ACHN (cell line): ENCODE measurements around the gene PPFIBP1.
"Not testable (repeated sequence)": the region's sequence is repeated elsewhere in the genome, so short reads cannot be mapped to it uniquely, and the experiment has no call there.

ENCODE experiments used
- DNase-seq: peaks from one replicate; pipeline ENCODE4 v3.0.0-alpha.2; 2015
- in situ Hi-C: cut with HindIII; loops from 2 replicates; pipeline ENCODE4 v1.10.0; 2017; ENCODE audit warnings: low sequenced_read_pairs, low pct_ligation_motif_present, low pct_unique_long_range_greater_than_20kb

PPFIBP1 gene

DNA sequence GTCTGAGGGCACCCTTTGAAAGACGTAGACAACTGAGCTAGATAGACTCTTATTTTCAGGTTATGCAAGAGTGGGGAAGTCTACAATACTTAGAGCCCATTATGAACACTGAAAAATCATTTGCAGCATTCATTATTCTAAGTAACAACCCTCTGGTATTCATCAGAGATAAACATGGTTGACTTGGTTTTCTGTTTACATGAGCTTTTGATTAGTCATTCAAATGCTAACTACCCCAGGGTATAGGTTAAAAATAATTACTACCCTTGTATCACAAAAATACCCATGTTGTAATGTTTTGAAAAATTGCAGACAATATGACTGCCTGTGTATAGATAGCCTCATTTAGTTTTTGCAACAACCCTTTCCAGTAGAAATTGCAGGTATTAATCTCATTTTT lies 78.5 kb downstream of the PPFIBP1 start:
- DNase-seq = no peak
- in situ Hi-C loops = no loop called here

DNA sequence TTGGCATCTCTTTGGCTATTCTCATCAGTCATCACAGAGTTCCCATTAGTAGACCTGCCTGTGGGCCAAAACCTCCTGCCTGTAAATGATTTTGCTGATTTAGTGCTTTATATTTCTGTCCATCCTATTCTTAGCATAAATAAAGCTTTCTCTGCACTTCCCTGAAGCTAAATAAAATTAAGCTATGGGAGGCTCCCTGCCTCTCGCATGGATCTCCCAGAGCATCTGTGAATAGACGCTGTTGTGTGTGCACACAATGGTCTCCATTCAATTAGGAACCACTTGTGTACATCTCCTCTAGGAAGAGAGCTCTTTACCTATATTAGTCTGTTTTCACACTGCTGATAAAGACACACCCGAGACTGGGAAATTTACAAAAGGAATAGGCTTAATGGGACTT lies 80.4 kb downstream of the PPFIBP1 start:
- DNase-seq = no peak
- in situ Hi-C loops = no loop called here

DNA sequence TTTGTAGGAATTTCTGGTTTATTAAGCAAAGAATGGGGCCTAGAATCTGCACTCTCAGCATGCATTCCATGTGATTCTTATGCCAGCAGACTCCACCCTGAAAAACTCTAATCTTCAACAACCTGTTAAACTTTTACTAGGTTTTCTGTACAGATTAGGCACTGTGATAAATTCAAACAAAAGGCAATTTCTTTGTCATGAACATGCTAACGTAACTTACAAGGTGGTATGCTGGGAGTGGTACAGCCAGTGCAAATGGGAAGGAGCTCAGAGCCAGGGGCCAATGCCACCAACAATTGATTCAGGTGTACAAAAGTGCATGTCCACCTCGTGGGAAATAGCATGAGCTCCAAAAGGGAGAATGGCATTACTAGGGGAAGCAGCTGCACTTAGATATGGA lies 83.0 kb downstream of the PPFIBP1 start:
- DNase-seq = no peak
- in situ Hi-C loops = no loop called here

DNA sequence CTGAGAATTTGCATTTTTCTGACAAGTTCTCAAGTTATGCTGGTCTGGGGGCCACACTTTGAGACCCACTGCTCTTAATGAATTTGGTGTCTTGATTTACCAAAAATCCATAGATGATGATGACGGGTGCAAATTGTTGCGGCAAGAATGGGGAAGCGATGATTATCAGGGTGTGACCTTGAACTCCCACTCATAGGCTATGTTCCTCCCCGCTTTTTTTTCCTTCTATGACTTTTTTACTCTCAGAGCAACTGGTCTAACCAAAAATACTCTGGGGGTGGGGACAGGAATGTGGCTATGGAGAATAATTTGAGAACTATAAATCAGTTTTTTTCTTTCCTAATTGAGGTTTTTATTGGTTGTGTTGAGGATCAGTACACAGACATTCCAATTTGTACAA lies 83.6 kb downstream of the PPFIBP1 start:
- in situ Hi-C loops = no loop called here

DNA sequence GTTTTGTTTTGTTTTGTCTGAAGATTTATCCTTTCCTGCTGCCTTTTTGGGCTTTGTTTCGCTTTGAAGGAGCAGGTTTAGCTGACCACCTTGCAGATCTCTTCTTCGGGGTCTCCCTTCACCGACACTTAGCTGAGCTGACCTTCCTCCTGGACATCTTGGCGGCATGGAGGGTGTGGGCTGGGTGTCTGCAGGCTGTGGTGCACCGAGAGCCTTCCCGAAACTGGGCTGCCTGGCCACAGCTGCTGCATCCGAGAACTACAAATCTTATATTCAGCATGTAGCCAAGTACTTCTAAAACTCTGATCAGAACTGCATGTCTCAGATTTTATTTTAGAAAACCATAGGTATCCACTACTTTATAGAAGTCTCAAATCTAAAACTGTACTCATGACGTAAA lies 84.9 kb downstream of the PPFIBP1 start:
- in situ Hi-C loops = no loop called here
- no peak for DNase-seq

More for the DNA sequence above, 83.6 kb downstream of the PPFIBP1 start:
- DNase-seq = no peak

DNA sequence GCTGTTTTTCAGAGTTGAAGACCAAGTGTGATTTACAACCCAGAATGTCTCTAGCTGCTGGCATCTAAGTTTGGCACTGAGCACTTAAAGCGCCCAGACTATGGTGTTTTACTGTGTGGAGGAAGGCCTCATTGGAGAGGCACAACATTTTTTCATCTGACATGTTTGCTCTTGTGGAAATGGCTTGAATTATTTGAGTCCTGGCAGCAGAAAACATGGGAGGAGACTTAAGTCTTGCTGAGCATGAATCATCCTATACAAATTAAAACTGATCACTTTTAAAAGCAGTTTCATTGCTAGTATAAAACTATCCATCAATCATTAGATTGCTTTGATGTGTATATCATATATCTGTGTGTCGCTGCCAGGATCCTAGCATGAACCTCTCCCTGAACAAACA lies 86.4 kb downstream of the PPFIBP1 start:
- in situ Hi-C loops = no loop called here
- no peak for DNase-seq

DNA sequence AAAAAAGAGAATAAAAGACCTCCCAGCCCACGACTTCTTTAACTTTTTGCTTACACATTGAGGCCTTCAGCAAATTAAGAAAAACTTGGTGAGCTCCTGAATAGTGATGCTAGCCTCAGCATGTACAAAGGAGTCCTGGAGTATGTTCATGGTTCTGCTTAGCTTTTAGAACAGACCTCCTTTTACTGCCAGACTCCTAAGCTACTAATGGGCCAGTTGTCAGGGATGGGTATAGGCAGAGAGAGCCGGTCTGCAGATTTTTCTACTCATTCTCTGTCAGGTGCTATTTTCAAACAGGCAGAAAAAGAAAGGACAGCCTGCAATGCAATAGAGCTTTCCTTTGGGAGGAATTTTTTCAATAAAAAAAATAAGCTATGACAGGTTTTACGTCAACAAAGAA lies 90.4 kb downstream of the PPFIBP1 start:
- no peak for DNase-seq
- in situ Hi-C loops = no loop called here

DNA sequence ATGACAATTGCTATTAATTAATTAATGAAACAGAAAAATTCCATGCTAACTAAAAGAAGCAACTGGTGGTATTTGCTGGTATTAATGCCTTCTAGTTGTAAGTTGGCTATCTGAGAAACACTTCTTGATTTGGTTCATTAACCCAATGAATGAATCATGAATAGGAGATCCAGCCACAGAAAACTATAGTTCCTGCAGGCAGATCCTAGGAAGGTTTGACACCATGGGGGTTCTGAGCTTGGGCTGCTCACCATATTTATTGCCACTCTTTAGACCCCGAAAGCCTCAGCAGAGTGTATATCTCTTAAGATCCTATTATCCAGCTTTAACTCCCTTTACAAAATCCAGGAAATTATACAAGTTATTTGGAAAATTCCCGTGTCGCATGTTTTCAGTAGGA lies 90.9 kb downstream of the PPFIBP1 start:
- no peak for DNase-seq
- in situ Hi-C loops = no loop called here

DNA sequence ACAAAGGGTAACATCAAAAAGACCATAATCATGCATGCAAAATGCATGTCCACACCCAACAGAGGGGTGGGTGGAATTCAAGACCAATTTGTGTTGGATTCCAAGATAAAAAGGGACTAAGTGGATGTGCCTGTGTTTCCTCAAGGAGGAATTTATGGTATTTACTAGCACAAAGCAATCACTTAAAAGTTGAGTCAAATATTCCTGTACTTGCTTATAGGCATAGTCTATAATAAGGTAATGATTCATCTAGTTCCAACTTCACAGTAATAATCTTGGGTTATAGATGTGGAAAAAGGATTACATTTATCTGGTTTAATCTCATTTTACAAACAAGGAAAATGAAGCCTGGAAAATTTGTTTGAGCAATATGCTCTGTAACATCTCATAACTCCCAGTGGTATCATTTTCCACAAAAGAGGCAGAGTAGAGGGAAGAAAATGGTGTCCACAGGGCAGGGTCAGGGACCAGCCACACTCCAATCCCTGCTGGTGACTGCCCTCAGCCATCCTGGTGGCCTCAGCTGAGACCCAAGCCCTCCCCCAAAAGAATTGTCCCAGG lies 91.4 kb downstream of the PPFIBP1 start:
- DNase-seq = no peak
- in situ Hi-C loops = no loop called here

DNA sequence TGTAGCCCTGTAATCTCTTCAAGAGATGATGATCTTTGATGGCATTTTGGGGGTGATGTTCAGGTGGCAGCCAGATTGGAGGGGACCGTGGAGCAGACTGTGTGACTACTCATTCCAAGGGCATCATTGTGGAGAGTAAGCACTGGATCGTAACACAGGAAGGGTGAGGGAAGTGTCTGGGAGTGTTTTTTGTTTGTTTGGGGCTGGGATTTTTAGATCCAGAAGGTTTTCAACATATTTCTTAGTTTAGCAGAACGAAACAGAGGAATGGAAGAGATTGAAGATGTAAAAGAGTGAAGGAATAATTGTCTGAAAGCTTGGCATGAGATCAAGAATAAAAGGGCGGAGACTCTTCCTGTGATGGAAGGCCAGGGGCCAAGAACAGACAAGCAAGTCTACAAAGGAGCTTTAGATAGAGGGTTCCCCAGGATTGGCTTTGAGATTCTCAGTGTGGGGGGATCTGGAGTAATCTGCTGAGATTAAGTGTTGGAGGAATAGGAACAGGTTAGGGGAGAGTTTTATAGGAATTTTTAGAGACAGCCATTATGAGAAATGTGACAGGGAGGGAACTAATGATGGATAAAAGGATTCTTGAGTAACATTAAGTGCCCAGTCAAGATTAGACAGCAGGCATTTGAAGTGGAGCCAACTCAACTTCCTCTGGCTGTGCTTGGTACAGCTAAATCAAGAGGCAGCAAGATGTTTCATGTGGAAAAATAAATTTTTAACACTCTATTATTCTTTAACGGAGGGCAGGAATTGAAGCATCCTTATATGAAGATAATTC lies 92.5 kb downstream of the PPFIBP1 start:
- DNase-seq = peak; percentile 59
- in situ Hi-C loops = no loop called here

DNA sequence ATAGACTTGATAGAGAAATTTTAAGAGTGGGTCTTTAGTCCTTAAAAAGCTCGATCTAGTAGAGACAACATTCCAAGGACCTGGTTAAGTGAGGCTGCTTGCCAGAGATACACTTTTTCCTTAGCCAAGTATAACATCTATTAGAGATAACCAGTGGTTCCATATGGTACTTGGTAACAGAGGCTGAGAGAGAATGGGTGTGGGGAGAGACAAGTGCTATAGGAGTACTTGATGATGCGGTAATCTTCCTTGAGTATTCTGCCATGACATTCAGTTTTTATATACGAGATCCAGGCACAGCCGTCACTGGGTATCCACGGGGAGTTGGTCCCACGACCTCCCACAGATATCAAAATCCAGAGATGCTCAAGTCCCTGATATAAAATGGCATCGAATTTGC lies 94.8 kb downstream of the PPFIBP1 start:
- no peak for DNase-seq
- in situ Hi-C loops = no loop called here

DNA sequence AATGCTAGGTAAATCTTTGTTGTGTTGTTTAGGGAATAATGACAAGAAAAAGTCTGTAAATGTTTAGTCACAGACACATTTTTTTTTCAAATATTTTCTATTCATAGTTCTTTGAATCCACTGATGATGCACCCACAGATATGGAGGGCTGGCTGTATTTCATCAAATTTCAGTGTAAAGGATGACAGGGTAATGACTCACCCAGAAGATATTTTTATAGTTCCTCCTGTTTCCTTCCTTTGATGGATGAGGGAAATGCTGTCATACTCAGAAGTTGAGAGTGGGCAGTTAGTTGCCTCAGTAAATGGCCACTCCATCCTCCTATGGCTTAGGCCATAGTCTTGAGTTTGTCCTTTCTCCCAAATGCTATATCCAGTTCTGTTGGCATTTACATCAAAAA lies 95.3 kb downstream of the PPFIBP1 start:
- in situ Hi-C loops = no loop called here
- DNase-seq = peak; percentile 97

DNA sequence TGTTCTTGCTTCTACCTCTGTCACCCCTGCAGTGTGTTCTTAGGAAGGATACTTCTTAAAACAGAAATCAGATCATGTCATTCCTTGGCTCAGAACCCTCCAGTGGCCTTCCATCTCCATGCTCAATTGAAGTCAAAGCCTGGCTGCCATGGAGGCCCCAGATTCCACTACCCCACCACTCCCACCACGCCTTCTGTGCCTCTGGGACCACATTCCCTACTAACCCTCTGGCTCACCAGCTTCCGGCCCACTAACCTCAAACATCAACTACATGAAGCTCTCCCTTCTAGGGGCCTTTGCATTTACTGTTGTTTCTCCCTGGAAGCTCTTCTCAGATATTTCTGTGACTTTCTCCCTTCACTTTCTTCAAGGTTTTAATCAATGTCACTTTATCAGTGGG lies 96.1 kb downstream of the PPFIBP1 start:
- DNase-seq = no peak
- in situ Hi-C loops = no loop called here

DNA sequence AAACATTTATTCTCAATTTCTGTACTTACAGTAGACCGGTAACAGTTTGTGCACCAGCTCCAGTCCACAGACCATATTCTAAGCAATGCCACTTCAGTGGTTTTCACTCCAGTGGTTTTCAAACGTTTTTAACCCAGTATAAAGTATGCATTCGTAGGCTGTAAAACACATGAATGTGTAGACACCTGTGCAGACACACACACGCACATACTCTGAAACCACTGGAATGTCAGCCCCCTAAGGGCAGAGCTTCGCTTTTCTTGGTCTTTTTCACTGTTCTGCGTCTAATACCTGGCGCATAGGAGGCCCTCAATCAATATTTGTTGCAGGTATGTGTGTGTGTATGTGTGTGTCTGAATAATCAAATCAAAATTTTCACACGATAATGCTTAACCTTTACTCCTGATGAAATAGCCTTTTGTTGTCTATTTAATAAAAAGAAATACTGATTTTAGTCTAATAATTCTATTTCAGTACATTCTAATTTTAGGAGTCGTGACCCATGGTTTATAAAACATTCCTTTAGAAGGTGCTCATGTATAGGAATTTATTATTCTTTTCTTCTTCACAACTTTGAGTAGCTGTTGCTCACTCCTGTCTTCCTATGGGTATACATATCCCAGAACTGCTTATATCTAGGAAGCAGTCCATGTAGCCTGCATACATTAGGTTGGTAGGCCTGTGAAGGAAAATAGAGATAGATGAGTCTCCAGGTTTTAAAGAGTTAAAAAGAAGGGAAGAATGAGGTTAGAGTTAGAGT lies 98.6 kb downstream of the PPFIBP1 start:
- DNase-seq = no peak
- in situ Hi-C loops = no loop called here

DNA sequence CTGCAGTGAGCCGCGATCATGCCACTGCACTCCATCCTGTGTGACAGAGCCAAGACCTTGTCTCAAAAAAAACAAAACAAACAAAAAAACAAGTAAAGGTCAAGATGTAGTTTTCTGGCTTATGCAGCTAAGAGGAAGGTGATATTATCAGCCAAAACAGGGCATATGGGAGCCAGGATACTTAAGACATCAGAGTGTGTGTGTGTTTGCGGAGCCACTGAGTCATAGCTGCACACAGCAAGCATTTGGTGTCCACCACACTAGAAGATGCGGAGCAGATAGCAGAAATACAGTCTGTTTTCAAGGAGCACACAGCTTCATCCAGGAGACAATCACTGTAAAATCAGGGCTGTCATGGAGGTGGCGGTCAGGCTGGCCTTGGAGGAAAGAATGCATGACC lies 99.6 kb downstream of the PPFIBP1 start:
- no peak for DNase-seq
- in situ Hi-C loops = no loop called here

DNA sequence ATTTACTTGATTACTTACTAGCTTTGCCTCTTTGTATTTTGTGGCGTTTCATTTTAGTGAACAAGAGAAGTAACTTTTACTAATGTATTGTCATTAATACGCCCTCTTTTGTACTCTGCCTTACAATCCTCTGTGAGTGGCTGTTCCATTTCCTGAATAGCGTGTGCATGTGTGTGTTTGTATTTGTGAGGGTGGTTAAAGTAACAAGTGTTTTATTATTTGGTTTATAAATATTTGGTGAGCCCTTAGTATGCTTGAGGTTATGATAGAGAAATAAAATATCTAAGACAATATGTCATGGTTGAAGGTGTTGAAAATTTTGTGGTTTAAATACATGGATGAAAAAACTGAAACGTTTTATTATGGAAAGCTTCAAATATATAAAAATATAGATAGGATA lies 100.6 kb downstream of the PPFIBP1 start:
- in situ Hi-C loops = no loop called here
- no peak for DNase-seq

DNA sequence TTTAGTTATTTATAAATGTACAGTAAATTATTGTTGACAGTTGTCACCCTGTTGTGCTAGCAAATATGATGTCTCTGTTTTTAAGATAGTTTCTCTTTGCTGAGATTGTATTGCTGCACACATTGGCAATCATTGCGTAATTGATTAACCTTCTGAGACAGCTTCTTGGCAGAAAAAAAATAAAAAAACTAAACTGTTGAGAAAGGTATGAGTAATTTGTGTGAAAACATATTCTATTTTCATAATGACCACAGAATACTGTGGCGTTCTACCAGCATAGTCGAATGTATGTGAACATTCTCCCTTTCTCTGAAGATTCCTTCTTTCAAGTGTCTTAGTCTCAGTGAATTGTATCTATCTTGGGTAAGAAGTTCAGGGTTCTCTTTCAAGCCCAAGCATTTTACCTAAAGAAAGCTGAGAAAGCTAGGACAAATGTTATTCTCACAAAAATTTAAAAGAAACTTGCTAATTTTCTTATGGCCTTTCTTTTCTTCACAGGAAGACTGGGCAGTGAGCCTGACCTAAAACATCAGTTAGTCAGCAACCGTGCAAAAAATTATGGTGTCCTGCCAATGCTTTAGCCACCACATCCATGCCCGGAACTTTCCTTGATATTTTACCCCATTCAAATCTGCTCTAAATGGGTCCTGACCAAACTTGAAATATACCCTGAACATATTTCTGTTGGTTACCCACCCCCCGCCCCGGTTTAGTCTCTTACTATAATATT lies 103.3 kb downstream of the PPFIBP1 start:
- no peak for DNase-seq
- in situ Hi-C loops = loop anchor here (25.0 kb wide), 1 partner anchor 115 kb away; the partner anchor contains the start of gene PPFIBP1

DNA sequence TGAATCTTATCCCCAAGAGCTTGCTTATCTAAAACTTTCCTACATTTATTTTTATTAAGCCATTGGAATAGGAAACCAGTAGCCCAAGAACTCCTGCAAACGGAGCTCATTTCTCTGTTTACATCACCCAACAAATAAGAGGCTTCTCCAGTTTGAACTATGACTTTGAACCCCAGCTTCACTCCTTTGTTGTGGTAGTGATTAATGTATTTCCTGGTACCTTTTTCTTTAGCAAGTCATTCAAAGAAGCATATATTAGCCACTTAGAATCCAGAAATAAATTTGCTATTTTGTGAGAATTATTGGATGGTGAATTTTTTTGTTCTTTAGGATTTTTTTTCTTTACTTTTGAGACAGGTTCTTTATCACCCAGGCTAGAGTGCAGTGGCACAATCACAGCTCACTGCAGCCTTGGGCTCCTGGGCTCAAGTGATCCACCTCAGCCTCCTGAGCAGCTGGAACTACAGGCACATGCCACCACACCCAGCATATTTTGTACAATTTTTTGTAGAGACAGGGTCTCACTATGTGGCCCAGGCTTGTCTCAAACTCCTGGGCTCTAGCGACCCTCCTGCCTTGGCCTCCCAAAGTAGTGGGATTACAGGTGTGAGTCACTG lies 104.0 kb downstream of the PPFIBP1 start:
- in situ Hi-C loops = loop anchor here (25.0 kb wide), 1 partner anchor 116 kb away; the partner anchor contains the start of gene PPFIBP1

More for the DNA sequence above, 104.0 kb downstream of the PPFIBP1 start:
- DNase-seq = not testable (repeated sequence)
